ENCODE measurements around the gene LYZL1. TPM values are rescaled to one million over a fixed set of nuclear protein-coding genes. Genes with fewer than 3 reads are reported as not detected.
A peak's percentile ranks its signal among the peaks of the same experiment; 100 is the strongest.

Gene LYZL1
- total RNA-seq, 1 experiment from 2014 or later = not detected

- no peak for TF ChIP-seq PRRX2 (CRISPR knock-in tag; IDR thresholded peaks at IDR 0.05)
- TF ChIP-seq, protein P1, sequence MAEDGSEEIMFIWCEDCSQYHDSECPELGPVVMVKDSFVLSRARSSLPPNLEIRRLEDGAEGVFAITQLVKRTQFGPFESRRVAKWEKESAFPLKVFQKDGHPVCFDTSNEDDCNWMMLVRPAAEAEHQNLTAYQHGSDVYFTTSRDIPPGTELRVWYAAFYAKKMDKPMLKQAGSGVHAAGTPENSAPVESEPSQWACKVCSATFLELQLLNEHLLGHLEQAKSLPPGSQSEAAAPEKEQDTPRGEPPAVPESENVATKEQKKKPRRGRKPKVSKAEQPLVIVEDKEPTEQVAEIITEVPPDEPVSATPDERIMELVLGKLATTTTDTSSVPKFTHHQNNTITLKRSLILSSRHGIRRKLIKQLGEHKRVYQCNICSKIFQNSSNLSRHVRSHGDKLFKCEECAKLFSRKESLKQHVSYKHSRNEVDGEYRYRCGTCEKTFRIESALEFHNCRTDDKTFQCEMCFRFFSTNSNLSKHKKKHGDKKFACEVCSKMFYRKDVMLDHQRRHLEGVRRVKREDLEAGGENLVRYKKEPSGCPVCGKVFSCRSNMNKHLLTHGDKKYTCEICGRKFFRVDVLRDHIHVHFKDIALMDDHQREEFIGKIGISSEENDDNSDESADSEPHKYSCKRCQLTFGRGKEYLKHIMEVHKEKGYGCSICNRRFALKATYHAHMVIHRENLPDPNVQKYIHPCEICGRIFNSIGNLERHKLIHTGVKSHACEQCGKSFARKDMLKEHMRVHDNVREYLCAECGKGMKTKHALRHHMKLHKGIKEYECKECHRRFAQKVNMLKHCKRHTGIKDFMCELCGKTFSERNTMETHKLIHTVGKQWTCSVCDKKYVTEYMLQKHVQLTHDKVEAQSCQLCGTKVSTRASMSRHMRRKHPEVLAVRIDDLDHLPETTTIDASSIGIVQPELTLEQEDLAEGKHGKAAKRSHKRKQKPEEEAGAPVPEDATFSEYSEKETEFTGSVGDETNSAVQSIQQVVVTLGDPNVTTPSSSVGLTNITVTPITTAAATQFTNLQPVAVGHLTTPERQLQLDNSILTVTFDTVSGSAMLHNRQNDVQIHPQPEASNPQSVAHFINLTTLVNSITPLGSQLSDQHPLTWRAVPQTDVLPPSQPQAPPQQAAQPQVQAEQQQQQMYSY (CRISPR knock-in tag; IDR thresholded peaks at IDR 0.05) = no peak
- TF ChIP-seq, protein P2, sequence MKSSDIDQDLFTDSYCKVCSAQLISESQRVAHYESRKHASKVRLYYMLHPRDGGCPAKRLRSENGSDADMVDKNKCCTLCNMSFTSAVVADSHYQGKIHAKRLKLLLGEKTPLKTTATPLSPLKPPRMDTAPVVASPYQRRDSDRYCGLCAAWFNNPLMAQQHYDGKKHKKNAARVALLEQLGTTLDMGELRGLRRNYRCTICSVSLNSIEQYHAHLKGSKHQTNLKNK (CRISPR knock-in tag; IDR thresholded peaks at IDR 0.05) = no peak
These were observed 45.8 kb upstream of the LYZL1 start (continued) for GRCh38 chr10:29243066-29243465.

- no peak for TF ChIP-seq GABPB1 (CRISPR knock-in tag; IDR thresholded peaks at IDR 0.05)
- TF ChIP-seq TEAD4 (CRISPR knock-in tag; IDR thresholded peaks at IDR 0.05) = no peak
- no peak for TF ChIP-seq CREB1 (CRISPR knock-in tag; IDR thresholded peaks at IDR 0.05)
- TF ChIP-seq, protein P3, sequence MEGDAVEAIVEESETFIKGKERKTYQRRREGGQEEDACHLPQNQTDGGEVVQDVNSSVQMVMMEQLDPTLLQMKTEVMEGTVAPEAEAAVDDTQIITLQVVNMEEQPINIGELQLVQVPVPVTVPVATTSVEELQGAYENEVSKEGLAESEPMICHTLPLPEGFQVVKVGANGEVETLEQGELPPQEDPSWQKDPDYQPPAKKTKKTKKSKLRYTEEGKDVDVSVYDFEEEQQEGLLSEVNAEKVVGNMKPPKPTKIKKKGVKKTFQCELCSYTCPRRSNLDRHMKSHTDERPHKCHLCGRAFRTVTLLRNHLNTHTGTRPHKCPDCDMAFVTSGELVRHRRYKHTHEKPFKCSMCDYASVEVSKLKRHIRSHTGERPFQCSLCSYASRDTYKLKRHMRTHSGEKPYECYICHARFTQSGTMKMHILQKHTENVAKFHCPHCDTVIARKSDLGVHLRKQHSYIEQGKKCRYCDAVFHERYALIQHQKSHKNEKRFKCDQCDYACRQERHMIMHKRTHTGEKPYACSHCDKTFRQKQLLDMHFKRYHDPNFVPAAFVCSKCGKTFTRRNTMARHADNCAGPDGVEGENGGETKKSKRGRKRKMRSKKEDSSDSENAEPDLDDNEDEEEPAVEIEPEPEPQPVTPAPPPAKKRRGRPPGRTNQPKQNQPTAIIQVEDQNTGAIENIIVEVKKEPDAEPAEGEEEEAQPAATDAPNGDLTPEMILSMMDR (IDR thresholded peaks at IDR 0.05) = peak; percentile 33
- ATAC-seq (peak; percentile 72), DNase-seq (ENCODE audit: low spot score) (peak; percentile 47)
- H3K27me3 Mint-ChIP-seq (ENCODE audit: low read depth) = no peaks in the 10 kb centered on the region
- no peak overlapping the region for H3K27ac Mint-ChIP-seq
- H3K4me3 Mint-ChIP-seq = no peak overlapping the region
- peaks cover 2% of the 10 kb centered on the region; the same call in 1 of the 2 replicates for H3K4me1 Mint-ChIP-seq
- 0 out of 2 replicates have a peak, but pooled peaks cover 3% of the 10 kb centered on the region for H3K9me3 Mint-ChIP-seq
- ChIA-PET CTCF (interaction anchor here (0.6 to 1.9 kb wide), 7 partner anchors 10 to 580 kb away, joined by 3 to 10 read pairs (median 3); no protein-coding TSS in a partner anchor), POLR2A (interaction anchor here (0.5 to 0.7 kb wide), 2 partner anchors 9 to 10 kb away, joined by 3 read pairs; no protein-coding TSS in a partner anchor)
- no peaks in the 10 kb centered on the region for H3K36me3 Mint-ChIP-seq
These were observed 45.1 kb upstream of the LYZL1 start for GRCh38 chr10:29243750-29244149.

DNA sequence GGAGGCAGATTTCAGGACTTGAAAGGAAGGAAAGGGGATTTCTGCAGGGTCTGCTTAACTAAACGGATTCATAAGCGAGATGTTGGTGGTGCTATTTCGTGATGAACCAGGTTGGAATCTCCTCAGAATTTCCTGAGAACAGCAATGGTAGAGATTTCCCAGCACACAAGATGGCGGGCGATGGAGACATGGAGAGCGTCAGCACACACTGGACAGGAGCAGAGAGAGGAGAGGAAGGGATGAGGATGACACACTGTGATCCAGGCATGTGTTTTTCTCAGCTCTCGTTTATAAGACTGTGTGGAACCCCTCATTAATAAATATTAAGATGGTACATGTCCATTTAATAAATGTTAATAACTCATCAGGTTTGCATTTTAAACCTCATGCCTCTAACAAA lies 43.9 kb upstream of the LYZL1 start:
- no peaks in the 10 kb centered on the region for H3K27me3 Mint-ChIP-seq (ENCODE audit: low read depth)
- H3K36me3 Mint-ChIP-seq = peaks cover 4% of the 10 kb centered on the region; the same call in 1 of the 2 replicates
- ChIA-PET POLR2A (interaction anchor here (0.6 kb wide), 1 partner anchor 62 kb away, joined by 5 read pairs; no protein-coding TSS in a partner anchor), CTCF (no interaction called here)
- H3K9me3 Mint-ChIP-seq = peaks cover 9% of the 10 kb centered on the region
- no peak overlapping the region for H3K27ac Mint-ChIP-seq
- H3K4me3 Mint-ChIP-seq = no peak overlapping the region
- no peak for DNase-seq (ENCODE audit: low spot score)
- H3K4me1 Mint-ChIP-seq = no peaks in the 10 kb centered on the region
- ATAC-seq = no peak
- TF ChIP-seq, protein P4, sequence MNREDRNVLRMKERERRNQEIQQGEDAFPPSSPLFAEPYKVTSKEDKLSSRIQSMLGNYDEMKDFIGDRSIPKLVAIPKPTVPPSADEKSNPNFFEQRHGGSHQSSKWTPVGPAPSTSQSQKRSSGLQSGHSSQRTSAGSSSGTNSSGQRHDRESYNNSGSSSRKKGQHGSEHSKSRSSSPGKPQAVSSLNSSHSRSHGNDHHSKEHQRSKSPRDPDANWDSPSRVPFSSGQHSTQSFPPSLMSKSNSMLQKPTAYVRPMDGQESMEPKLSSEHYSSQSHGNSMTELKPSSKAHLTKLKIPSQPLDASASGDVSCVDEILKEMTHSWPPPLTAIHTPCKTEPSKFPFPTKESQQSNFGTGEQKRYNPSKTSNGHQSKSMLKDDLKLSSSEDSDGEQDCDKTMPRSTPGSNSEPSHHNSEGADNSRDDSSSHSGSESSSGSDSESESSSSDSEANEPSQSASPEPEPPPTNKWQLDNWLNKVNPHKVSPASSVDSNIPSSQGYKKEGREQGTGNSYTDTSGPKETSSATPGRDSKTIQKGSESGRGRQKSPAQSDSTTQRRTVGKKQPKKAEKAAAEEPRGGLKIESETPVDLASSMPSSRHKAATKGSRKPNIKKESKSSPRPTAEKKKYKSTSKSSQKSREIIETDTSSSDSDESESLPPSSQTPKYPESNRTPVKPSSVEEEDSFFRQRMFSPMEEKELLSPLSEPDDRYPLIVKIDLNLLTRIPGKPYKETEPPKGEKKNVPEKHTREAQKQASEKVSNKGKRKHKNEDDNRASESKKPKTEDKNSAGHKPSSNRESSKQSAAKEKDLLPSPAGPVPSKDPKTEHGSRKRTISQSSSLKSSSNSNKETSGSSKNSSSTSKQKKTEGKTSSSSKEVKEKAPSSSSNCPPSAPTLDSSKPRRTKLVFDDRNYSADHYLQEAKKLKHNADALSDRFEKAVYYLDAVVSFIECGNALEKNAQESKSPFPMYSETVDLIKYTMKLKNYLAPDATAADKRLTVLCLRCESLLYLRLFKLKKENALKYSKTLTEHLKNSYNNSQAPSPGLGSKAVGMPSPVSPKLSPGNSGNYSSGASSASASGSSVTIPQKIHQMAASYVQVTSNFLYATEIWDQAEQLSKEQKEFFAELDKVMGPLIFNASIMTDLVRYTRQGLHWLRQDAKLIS (CRISPR knock-in tag; IDR thresholded peaks at IDR 0.05; ENCODE audit: borderline replicate concordance) = no peak
- TF ChIP-seq ATF1 (CRISPR knock-in tag; IDR thresholded peaks at IDR 0.05) = no peak
- no peak for TF ChIP-seq NR1H2 (CRISPR knock-in tag; IDR thresholded peaks at IDR 0.05)
- TF ChIP-seq ZNF317 (CRISPR knock-in tag; IDR thresholded peaks at IDR 0.05; ENCODE audit: borderline replicate concordance, low read depth) = no peak
- TF ChIP-seq KAT7 (CRISPR knock-in tag; IDR thresholded peaks at IDR 0.05; ENCODE audit: borderline replicate concordance) = no peak
- TF ChIP-seq FOXK1 (CRISPR knock-in tag; IDR thresholded peaks at IDR 0.05) = no peak
- no peak for TF ChIP-seq PRRX2 (CRISPR knock-in tag; IDR thresholded peaks at IDR 0.05)
- TF ChIP-seq ERG (CRISPR knock-in tag; IDR thresholded peaks at IDR 0.05) = no peak
- no peak for TF ChIP-seq ZNF416 (CRISPR knock-in tag; IDR thresholded peaks at IDR 0.05)
- TF ChIP-seq, protein P2 (CRISPR knock-in tag; IDR thresholded peaks at IDR 0.05) = no peak
- TF ChIP-seq, protein P5, sequence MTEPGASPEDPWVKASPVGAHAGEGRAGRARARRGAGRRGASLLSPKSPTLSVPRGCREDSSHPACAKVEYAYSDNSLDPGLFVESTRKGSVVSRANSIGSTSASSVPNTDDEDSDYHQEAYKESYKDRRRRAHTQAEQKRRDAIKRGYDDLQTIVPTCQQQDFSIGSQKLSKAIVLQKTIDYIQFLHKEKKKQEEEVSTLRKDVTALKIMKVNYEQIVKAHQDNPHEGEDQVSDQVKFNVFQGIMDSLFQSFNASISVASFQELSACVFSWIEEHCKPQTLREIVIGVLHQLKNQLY (CRISPR knock-in tag; IDR thresholded peaks at IDR 0.05) = no peak
- TF ChIP-seq OVOL2 (CRISPR knock-in tag; IDR thresholded peaks at IDR 0.05; ENCODE audit: borderline replicate concordance) = no peak
- TF ChIP-seq MYBL2 (CRISPR knock-in tag; IDR thresholded peaks at IDR 0.05) = no peak
- no peak for TF ChIP-seq TEAD4 (CRISPR knock-in tag; IDR thresholded peaks at IDR 0.05)
- no peak for TF ChIP-seq PREB (CRISPR knock-in tag; IDR thresholded peaks at IDR 0.05; ENCODE audit: borderline replicate concordance)
